ENCODE results near the gene EXD3. TPM values are rescaled to one million over a fixed set of nuclear protein-coding genes. Genes with fewer than 3 reads are reported as not detected.
"Not testable (repeated sequence)": the region's sequence is repeated elsewhere in the genome, so short reads cannot be mapped to it uniquely, and the experiment has no call there.

The EXD3 gene
- total RNA-seq, 1 donor = 6.1 TPM

- no peak overlapping the region for H3K4me3 ChIP-seq (ENCODE audit: low read length)
- peaks cover 15% of the 10 kb centered on the region for H3K4me1 ChIP-seq (ENCODE audit: insufficient read depth, low read length)
- H3K9me3 ChIP-seq (ENCODE audit: low read depth, low read length) = no peaks in the 10 kb centered on the region
- H3K27me3 ChIP-seq (ENCODE audit: insufficient read depth, low read length) = no peaks in the 10 kb centered on the region
Observed at GRCh38 chr9:137416006-137416562, 6.9 kb downstream of the EXD3 start.

GRCh38 chr9:137415451-137415850 lies 7.5 kb downstream of the EXD3 start:
- Histone ChIP-seq H3K9me3 (ENCODE audit: low read depth, low read length) (no peaks in the 10 kb centered on the region), H3K27me3 (ENCODE audit: insufficient read depth, low read length) (no peaks in the 10 kb centered on the region), H3K4me3 (ENCODE audit: low read length) (no peak overlapping the region), H3K4me1 (ENCODE audit: insufficient read depth, low read length) (peaks cover 21% of the 10 kb centered on the region)

DNA sequence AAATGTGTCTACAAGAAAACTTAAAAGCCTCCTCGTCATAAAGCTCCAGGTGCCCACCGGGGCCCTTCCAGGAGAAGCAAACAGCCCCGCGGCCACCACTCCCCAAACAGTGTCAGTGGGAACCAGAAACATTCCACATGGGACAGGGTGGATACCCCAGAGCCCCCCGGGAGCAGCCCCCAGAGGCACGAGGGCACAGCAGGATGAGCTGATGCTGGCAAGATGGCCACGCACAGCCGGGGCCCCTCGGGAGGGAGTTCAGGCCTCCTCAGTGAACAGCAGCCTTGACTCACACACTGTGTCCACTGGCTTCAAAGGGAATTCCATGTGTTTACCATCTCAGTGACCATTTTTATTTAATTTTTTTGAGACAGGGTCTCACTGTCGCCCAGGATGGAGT lies 10.5 kb downstream of the EXD3 start:
- Histone ChIP-seq H3K9me3 (ENCODE audit: low read depth, low read length) (no peaks in the 10 kb centered on the region), H3K4me1 (ENCODE audit: insufficient read depth, low read length) (peaks cover 22% of the 10 kb centered on the region), H3K27me3 (ENCODE audit: insufficient read depth, low read length) (peaks cover under 1% of the 10 kb centered on the region), H3K4me3 (ENCODE audit: low read length) (no peak overlapping the region)

DNA sequence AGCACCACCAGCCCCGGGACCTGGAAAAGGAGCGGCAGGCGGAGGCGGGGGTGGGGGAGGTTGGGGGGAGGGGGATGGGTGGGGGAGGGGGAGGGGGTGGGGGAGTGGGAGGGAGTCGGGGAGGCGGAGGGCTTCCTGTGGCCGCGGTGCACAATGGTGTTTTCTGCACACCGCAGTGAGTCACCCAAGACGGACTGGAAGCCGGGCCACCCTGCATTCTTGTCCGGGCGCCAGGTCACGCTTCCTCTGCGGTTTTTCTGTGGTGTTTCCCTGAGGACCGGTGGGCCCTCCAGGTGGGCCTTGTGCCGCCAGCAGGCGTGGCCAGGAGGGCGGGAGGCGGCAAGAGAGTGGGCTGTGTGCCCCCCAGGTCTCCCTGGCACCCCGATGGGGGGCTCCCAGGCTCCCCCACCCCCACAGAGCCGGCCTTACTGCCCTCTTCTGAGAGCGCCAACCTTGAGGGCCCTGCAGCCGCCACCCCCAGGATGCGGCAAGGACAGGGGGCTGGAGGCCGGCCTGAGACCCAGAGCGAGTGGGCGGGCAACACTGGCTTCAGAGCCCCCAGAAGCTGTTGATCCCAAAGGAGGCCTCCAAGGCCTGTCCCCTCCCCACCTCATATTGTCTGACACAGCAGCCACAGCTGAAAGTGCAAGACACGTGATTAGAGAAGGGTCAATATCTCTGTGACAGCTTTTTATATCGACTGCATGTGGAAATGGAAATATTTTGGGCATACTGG lies 11.1 kb downstream of the EXD3 start:
- Histone ChIP-seq H3K27me3 (ENCODE audit: insufficient read depth, low read length) (peaks cover 4% of the 10 kb centered on the region), H3K9me3 (ENCODE audit: low read depth, low read length) (no peaks in the 10 kb centered on the region), H3K4me3 (ENCODE audit: low read length) (no peak overlapping the region), H3K4me1 (ENCODE audit: insufficient read depth, low read length) (peaks cover 28% of the 10 kb centered on the region)

- no peaks in the 10 kb centered on the region for H3K9me3 ChIP-seq (ENCODE audit: low read depth, low read length)
- H3K4me3 ChIP-seq (ENCODE audit: low read length) = no peak overlapping the region
- peaks cover 29% of the 10 kb centered on the region for H3K4me1 ChIP-seq (ENCODE audit: insufficient read depth, low read length)
- peaks cover 5% of the 10 kb centered on the region for H3K27me3 ChIP-seq (ENCODE audit: insufficient read depth, low read length)
Observed at GRCh38 chr9:137411260-137411644, 11.7 kb downstream of the EXD3 start.

DNA sequence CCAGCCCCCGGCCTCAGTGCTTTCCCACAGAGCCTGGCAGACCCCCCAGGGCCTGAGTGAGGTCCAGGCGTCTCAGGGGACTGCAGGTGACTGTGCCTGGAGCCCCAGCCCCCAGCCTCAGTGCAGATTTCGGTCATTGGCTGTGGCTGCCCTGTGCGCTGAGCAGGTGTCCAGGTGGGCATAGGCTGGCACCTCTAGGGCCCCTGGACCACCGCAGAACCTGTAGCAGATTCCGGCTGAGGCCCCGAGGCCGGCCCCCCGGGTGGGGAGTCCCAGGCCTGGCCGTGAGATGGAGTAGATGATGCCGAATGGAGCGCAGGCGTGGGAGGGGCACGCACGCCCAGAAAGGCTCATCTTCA lies 12.1 kb downstream of the EXD3 start:
- Histone ChIP-seq H3K4me1 (ENCODE audit: insufficient read depth, low read length) (peaks cover 29% of the 10 kb centered on the region), H3K27me3 (ENCODE audit: insufficient read depth, low read length) (peaks cover 6% of the 10 kb centered on the region), H3K9me3 (ENCODE audit: low read depth, low read length) (no peaks in the 10 kb centered on the region), H3K4me3 (ENCODE audit: low read length) (no peak overlapping the region)

DNA sequence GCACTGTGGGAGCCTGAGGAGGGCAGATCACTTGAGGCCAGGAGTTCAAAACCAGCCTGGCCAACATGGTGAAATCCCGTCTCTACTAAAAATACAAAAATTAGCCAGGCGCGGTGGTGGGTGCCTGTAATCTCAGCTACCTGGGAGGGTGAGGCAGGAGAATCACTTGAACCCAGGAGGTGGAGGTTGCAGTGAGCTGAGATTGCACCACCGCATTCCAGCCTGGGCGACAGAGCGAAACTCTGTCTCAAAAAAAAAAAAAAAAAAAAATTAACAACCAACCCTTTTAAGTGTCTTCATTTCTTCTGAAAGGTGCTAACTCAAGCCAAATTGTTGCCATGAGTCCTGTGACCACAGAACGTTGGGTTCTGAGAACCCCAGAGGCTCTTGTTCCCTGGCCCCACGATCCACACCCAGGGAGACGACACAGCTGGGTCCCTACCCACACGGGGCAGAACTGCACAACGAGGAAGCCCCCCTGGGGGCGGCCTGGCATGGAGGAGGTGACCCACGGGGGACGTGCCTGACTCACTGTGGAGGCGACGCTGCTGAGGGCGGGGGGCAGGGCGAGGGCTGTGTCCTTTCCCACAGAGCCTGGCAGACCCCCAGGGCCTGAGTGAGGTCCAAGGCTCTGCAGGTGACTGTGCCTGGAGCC lies 12.6 kb downstream of the EXD3 start:
- H3K9me3 ChIP-seq (ENCODE audit: low read depth, low read length); H3K27me3 ChIP-seq (ENCODE audit: insufficient read depth, low read length); H3K4me3 ChIP-seq (ENCODE audit: low read length): not testable (repeated sequence)
- peaks cover 29% of the 10 kb centered on the region for H3K4me1 ChIP-seq (ENCODE audit: insufficient read depth, low read length)

DNA sequence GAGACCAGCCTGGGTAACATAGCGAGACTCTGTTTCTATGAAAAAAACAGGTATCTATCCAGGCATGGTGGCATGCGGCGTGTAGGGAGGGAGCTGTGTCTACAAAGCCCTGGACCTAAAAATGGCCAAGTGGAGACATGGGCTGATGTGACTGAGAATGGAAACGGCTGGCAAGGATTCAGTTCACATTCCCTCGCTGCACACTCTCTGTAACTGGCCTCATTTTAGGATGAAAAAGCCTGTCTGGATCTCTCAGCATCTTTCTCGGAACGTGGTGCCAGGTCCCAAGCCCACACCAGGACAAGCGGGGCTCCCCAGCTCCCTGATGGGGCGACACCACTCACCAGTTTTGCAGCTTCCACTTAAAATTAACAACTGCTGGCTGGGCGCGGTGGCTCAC lies 13.4 kb downstream of the EXD3 start:
- H3K27me3 ChIP-seq (ENCODE audit: insufficient read depth, low read length) = peaks cover 6% of the 10 kb centered on the region
- H3K4me3 ChIP-seq (ENCODE audit: low read length) = no peak overlapping the region
- H3K9me3 ChIP-seq (ENCODE audit: low read depth, low read length) = no peaks in the 10 kb centered on the region
- peaks cover 27% of the 10 kb centered on the region for H3K4me1 ChIP-seq (ENCODE audit: insufficient read depth, low read length)

- Histone ChIP-seq H3K27me3 (ENCODE audit: insufficient read depth, low read length) (peaks cover 6% of the 10 kb centered on the region), H3K4me1 (ENCODE audit: insufficient read depth, low read length) (peaks cover 24% of the 10 kb centered on the region), H3K4me3 (ENCODE audit: low read length) (no peak overlapping the region), H3K9me3 (ENCODE audit: low read depth, low read length) (no peaks in the 10 kb centered on the region)
Observed at GRCh38 chr9:137408651-137409405, 14.1 kb downstream of the EXD3 start.

- Histone ChIP-seq H3K9me3 (ENCODE audit: low read depth, low read length) (no peaks in the 10 kb centered on the region), H3K27me3 (ENCODE audit: insufficient read depth, low read length) (peaks cover 6% of the 10 kb centered on the region), H3K4me1 (ENCODE audit: insufficient read depth, low read length) (peaks cover 24% of the 10 kb centered on the region), H3K4me3 (ENCODE audit: low read length) (no peak overlapping the region)
Observed at GRCh38 chr9:137407590-137408300, 15.2 kb downstream of the EXD3 start.

- Histone ChIP-seq H3K4me3 (ENCODE audit: low read length) (no peak overlapping the region), H3K4me1 (ENCODE audit: insufficient read depth, low read length) (peaks cover 22% of the 10 kb centered on the region), H3K27me3 (ENCODE audit: insufficient read depth, low read length) (peaks cover 6% of the 10 kb centered on the region), H3K9me3 (ENCODE audit: low read depth, low read length) (no peaks in the 10 kb centered on the region)
Observed at GRCh38 chr9:137406876-137407589, 15.9 kb downstream of the EXD3 start.

DNA sequence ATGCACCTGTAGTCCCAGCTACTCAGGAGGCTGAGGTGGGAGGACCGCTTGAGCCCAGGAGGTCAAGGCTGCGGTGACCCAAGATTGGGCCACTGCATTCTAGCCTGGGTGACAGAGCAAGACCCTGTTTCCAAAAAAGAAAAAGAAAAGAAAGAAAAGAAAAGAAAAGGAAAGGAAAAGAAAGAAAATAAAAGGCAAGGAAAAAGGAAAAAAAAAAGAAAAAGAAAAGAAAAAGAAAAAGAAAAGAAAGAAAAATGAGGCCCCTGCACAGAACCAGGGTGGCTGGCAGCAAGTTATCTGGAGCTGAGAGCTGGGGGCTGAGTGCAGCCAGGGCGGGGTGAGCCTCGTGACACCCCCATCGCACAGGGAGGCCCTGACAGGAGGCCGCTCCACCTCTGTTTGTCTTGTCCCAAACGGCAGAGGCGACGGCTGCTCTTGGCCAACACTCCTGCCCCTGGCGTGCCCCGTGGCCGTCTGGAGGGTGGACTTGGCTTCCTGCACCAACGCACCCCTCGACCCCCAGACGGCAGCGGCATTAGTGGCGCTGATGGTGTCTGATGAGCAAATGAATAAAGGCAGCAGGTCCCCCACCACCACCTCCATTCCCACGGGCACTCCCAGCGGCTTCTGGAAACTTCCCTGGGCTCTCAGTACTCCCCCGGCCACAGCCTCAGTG lies 16.7 kb downstream of the EXD3 start:
- peaks cover 16% of the 10 kb centered on the region for H3K4me1 ChIP-seq (ENCODE audit: insufficient read depth, low read length)
- H3K27me3 ChIP-seq (ENCODE audit: insufficient read depth, low read length) = peaks cover 6% of the 10 kb centered on the region
- no peaks in the 10 kb centered on the region for H3K9me3 ChIP-seq (ENCODE audit: low read depth, low read length)
- H3K4me3 ChIP-seq (ENCODE audit: low read length) = no peak overlapping the region

- Histone ChIP-seq H3K4me1 (ENCODE audit: insufficient read depth, low read length) (peaks cover 10% of the 10 kb centered on the region), H3K9me3 (ENCODE audit: low read depth, low read length) (no peaks in the 10 kb centered on the region)
Observed at GRCh38 chr9:137405677-137406081, 17.3 kb downstream of the EXD3 start.

More at GRCh38 chr9:137405677-137406081, 17.3 kb downstream of the EXD3 start:
- H3K27me3 ChIP-seq (ENCODE audit: insufficient read depth, low read length) = peaks cover 6% of the 10 kb centered on the region
- no peak overlapping the region for H3K4me3 ChIP-seq (ENCODE audit: low read length)
